HEK293T (cell line): ENCODE data around the gene RNF181.

Source experiments
- ELF4 ChIP-seq: fragments of 450-650 bp; IDR thresholded peaks from 2 replicates; pipeline ENCODE4 v1.6.1; 2017; ENCODE audit warnings: antibody characterized with exemption
- SUZ12 ChIP-seq: fragments of 450-650 bp; IDR thresholded peaks from 2 replicates; pipeline ENCODE4 v1.6.1; 2016; ENCODE audit warnings: mild to moderate bottlenecking
- ZNF384 ChIP-seq: fragments of 450-650 bp; IDR thresholded peaks from 2 replicates; pipeline ENCODE4 v1.6.1; 2016

GRCh38 chr2:85599468-85600234 lies 4.1 kb downstream of the RNF181 start:
- TF ChIP-seq ELF4, result no peak
- TF ChIP-seq ZNF384, result no peak
- no peak for TF ChIP-seq SUZ12
